ENCODE measurements around the gene HES3. TPM values are rescaled to one million over a fixed set of nuclear protein-coding genes. Genes with fewer than 3 reads are reported as not detected.

Gene HES3
- total RNA-seq, 4 donors from 2014 or later = not detected

DNA sequence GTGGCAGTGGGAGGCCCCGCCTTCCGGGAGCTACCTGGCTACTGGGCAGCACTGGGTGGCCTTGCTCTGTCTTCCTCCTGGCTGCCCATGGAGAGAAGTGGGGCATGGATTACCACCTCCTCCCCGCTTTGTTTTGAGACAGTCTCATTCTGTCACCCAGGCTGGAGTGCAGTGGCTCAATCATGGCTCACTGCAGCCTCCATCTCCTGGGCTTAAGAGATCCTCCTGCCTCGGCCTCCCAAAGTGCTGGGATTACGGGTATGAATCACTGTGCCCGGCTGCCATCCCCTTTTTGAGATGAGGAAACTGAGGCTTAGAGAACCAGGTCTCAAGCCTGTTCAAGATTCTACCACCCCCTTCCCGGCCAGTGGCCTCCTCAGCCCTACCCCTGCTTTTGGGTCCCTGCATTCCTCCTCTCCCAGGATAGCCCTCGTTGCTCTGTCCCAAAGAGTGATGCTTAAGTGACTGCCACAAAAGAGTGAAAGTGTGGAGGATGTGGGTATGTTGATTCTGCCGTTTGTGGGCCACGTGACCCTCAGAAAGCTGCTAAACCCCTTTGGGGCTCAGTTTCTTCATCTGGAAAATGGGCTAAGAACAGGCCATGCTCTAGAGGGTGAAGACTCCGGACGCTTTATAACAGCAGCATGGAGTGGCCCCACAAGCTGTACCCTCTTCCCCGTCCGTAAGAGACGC lies 7.8 kb downstream of the HES3 start:
- H3K27me3 ChIP-seq = peaks cover 0 to 79% (median 13%) of the 10 kb centered on the region in 4 donors
- no peak overlapping the region for H3K27ac ChIP-seq (replicated peaks in 1 of 4)
- 87% methylated on average over 13 of the region's 15 CpGs for WGBS
- no peak for DNase-seq (ENCODE audit: extremely low spot score)
- TF ChIP-seq POLR2A (IDR thresholded peaks at IDR 0.05; ENCODE audit: low read depth) (no peak), CTCF (IDR thresholded peaks at IDR 0.05) (no peak), POLR2AphosphoS5 (IDR thresholded peaks at IDR 0.05) (no peak), EP300 (IDR thresholded peaks at IDR 0.05) (no peak)
- intact Hi-C loops (cut with DNase I) = no loop called here
- H3K4me1 ChIP-seq = peaks cover 6 to 24% (median 11%) of the 10 kb centered on the region in 4 donors
- H3K9me3 ChIP-seq = no peaks in the 10 kb centered on the region
- H3K36me3 ChIP-seq = peaks cover 0 to 15% (median 7%) of the 10 kb centered on the region in 4 donors
- H3K4me3 ChIP-seq = no peak overlapping the region

GRCh38 chr1:6252374-6252710 lies 8.4 kb downstream of the HES3 start:
- intact Hi-C loops (cut with DNase I) = no loop called here
- no peaks in the 10 kb centered on the region for H3K9me3 ChIP-seq
- H3K27me3 ChIP-seq = peaks cover 0 to 77% (median 12%) of the 10 kb centered on the region in 4 donors
- H3K36me3 ChIP-seq = peaks cover 0 to 15% (median 7%) of the 10 kb centered on the region in 4 donors
- peaks cover 4 to 19% (median 9%) of the 10 kb centered on the region in 4 donors for H3K4me1 ChIP-seq
- 87% methylated on average over 4 of the region's 4 CpGs for WGBS
- H3K4me3 ChIP-seq = no peak overlapping the region
- H3K27ac ChIP-seq (replicated peaks in 1 of 4) = no peak overlapping the region
- no peak for DNase-seq (ENCODE audit: extremely low spot score)
- TF ChIP-seq EP300 (IDR thresholded peaks at IDR 0.05) (no peak), POLR2A (IDR thresholded peaks at IDR 0.05; ENCODE audit: low read depth) (no peak), POLR2AphosphoS5 (IDR thresholded peaks at IDR 0.05) (no peak), CTCF (IDR thresholded peaks at IDR 0.05) (no peak)

DNA sequence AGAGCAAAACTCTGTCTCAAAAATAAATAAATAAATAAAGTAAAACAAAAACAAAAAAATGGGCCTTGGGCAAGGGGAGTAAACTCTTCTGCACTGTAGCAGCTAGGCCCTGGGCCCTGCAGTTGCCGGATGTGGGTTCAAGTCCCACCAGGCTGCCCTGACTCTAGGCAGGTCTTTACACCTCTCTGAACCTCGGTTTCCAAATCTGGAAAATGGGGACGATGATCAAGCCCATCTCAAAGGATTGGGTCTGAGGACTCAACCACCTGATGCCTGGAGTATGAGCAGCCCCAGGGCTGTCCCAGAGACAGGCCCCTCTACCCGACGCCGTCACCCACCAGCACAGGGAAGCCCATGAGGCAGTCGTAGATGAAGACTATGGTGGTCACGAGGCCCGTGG lies 9.4 kb downstream of the HES3 start:
- H3K4me1 ChIP-seq = peaks cover 4 to 17% (median 9%) of the 10 kb centered on the region in 4 donors
- H3K4me3 ChIP-seq = no peak overlapping the region
- H3K27me3 ChIP-seq = peaks cover 0 to 77% (median 10%) of the 10 kb centered on the region in 4 donors
- DNase-seq (ENCODE audit: extremely low spot score) = no peak
- H3K9me3 ChIP-seq = no peaks in the 10 kb centered on the region
- intact Hi-C loops (cut with DNase I) = no loop called here
- peaks cover 0 to 15% (median 7%) of the 10 kb centered on the region in 4 donors for H3K36me3 ChIP-seq
- TF ChIP-seq POLR2AphosphoS5 (IDR thresholded peaks at IDR 0.05) = no peak
- no peak for TF ChIP-seq CTCF (IDR thresholded peaks at IDR 0.05)
- no peak overlapping the region for H3K27ac ChIP-seq (replicated peaks in 1 of 4)
- 88% methylated on average over 9 of the region's 9 CpGs for WGBS

GRCh38 chr1:6254691-6255090 lies 10.7 kb downstream of the HES3 start:
- DNase-seq (ENCODE audit: extremely low spot score) = no peak
- H3K4me1 ChIP-seq = peaks cover 6 to 11% (median 9%) of the 10 kb centered on the region in 4 donors
- H3K36me3 ChIP-seq = peaks cover 0 to 15% (median 7%) of the 10 kb centered on the region in 4 donors
- intact Hi-C loops (cut with DNase I) = no loop called here
- no peak overlapping the region for H3K27ac ChIP-seq (replicated peaks in 1 of 4)
- peaks cover 2 to 77% (median 5%) of the 10 kb centered on the region in 4 donors for H3K27me3 ChIP-seq
- H3K4me3 ChIP-seq = no peak overlapping the region
- 90% methylated on average over 16 of the region's 16 CpGs for WGBS
- TF ChIP-seq POLR2A (IDR thresholded peaks at IDR 0.05; ENCODE audit: low read depth) = no peak
- no peak for TF ChIP-seq CTCF (IDR thresholded peaks at IDR 0.05)
- TF ChIP-seq POLR2AphosphoS5 (IDR thresholded peaks at IDR 0.05) = no peak
- no peak for TF ChIP-seq EP300 (IDR thresholded peaks at IDR 0.05)
- H3K9me3 ChIP-seq = no peaks in the 10 kb centered on the region

GRCh38 chr1:6256645-6257044 lies 12.7 kb downstream of the HES3 start:
- Histone ChIP-seq H3K27ac (replicated peaks in 1 of 4) (no peak overlapping the region), H3K4me3 (no peak overlapping the region), H3K36me3 (peaks cover 0 to 15% (median 7%) of the 10 kb centered on the region in 4 donors), H3K27me3 (peaks cover 4 to 75% (median 12%) of the 10 kb centered on the region in 4 donors), H3K4me1 (peaks cover 16 to 24% (median 22%) of the 10 kb centered on the region in 4 donors), H3K9me3 (no peaks in the 10 kb centered on the region)
- 89% methylated on average over 13 of the region's 13 CpGs for WGBS
- DNase-seq (ENCODE audit: extremely low spot score) = no peak
- intact Hi-C loops (cut with DNase I) = no loop called here
- TF ChIP-seq POLR2A (IDR thresholded peaks at IDR 0.05; ENCODE audit: low read depth) = no peak
- no peak for TF ChIP-seq CTCF (IDR thresholded peaks at IDR 0.05)
- no peak for TF ChIP-seq EP300 (IDR thresholded peaks at IDR 0.05)
- no peak for TF ChIP-seq POLR2AphosphoS5 (IDR thresholded peaks at IDR 0.05)
